CD4-positive, alpha-beta T cell (primary cell): ENCODE measurements around the gene RPS10. TPM values are rescaled to one million over a fixed set of nuclear protein-coding genes. Genes with fewer than 3 reads are reported as not detected.
A peak's percentile ranks its signal among the peaks of the same experiment; 100 is the strongest.

ENCODE experiments used
- ATAC-seq: fragments of 200-7000 bp; cut with Tn5 transposase; one replicate; pipeline ENCODE4 v1.10.0; 2022; ENCODE audit warnings: mild to moderate bottlenecking; ENCODE audit not compliant: poor library complexity
- CTCF ChIA-PET: fragments of 350-600 bp; sonication (Branson Sonifier 250); formaldehyde crosslinking; loops from one replicate; lab custom pipeline; 2021; ENCODE audit warnings: antibody characterized with exemption, inconsistent platforms; lab: Charles Lee
- POLR2A ChIA-PET: fragments of 350-600 bp; sonication (Branson Sonifier 250); formaldehyde crosslinking; loops from one replicate; lab custom pipeline; 2021; ENCODE audit warnings: antibody characterized with exemption, inconsistent platforms; lab: Charles Lee
- DNase-seq, 14 experiments: peaks; one replicate each; pipeline ENCODE4 v3.0.0-alpha.2; 2013 to 2020; ENCODE audit warnings: mixed read lengths in 2 of 14
- H3K27ac ChIP-seq, 2 donors: one replicate each; pipeline versions ENCODE4 v1.5.1 to v1.7.0; 2013; ENCODE audit warnings: low read length in 2 of 2, low read depth in 1 of 2, mild to moderate bottlenecking in 1 of 2
- H3K27me3 ChIP-seq, 2 experiments: 1 replicate in 1 of 2; 2 replicates in 1 of 2; pipeline versions ENCODE4 v1.6.1 to v1.7.0; 2013; ENCODE audit warnings: low read length in 2 of 2, control low read depth in 1 of 2, mild to moderate bottlenecking in 1 of 2, moderate library complexity in 1 of 2; ENCODE audit not compliant: insufficient read depth in 2 of 2, control insufficient read depth in 1 of 2
- H3K36me3 ChIP-seq: one replicate; pipeline ENCODE4 v1.6.1; 2013; ENCODE audit warnings: low read length, control low read depth; ENCODE audit not compliant: insufficient read depth
- H3K4me1 ChIP-seq: one replicate; pipeline ENCODE4 v1.6.1; 2013; ENCODE audit warnings: low read length, control low read depth; ENCODE audit not compliant: insufficient read depth
- H3K4me3 ChIP-seq: one replicate; pipeline ENCODE4 v1.5.1; 2013; ENCODE audit warnings: mild to moderate bottlenecking, low read length, moderate library complexity
- H3K9me3 ChIP-seq, 2 experiments: 1 replicate in 1 of 2; 2 replicates in 1 of 2; pipeline versions ENCODE4 v1.6.1 to v1.7.0; 2013; ENCODE audit warnings: low read length in 2 of 2, mild to moderate bottlenecking in 2 of 2, control low read depth in 1 of 2, moderate library complexity in 1 of 2; ENCODE audit not compliant: control insufficient read depth in 1 of 2, insufficient read depth in 1 of 2
- H3K27ac Mint-ChIP-seq: one replicate; pipeline ENCODE4 v1.8.0; 2020; ENCODE audit warnings: mixed read lengths
- H3K27me3 Mint-ChIP-seq: one replicate; pipeline ENCODE4 v1.8.0; 2021; ENCODE audit warnings: mixed read lengths
- H3K36me3 Mint-ChIP-seq: one replicate; pipeline ENCODE4 v1.8.0; 2021; ENCODE audit warnings: low read depth, mixed read lengths
- H3K4me1 Mint-ChIP-seq: one replicate; pipeline ENCODE4 v1.8.0; 2021; ENCODE audit warnings: low read depth, mixed read lengths
- H3K4me3 Mint-ChIP-seq: one replicate; pipeline ENCODE4 v1.8.0; 2020; ENCODE audit warnings: mild to moderate bottlenecking, mixed read lengths
- H3K9me3 Mint-ChIP-seq: one replicate; pipeline ENCODE4 v1.8.0; 2020; ENCODE audit warnings: mixed read lengths
- CTCF ChIP-seq: fragments of 200-600 bp; IDR thresholded peaks from one replicate; pipeline ENCODE4 v1.8.0; 2022; ENCODE audit warnings: antibody characterized with exemption, mild to moderate bottlenecking
- intact Hi-C, 2 experiments: fragments of 100-400 bp; cut with DNase I in 1 of 2; cut with micrococcal nuclease in 1 of 2; formaldehyde crosslinking; loops; one replicate each; pipeline versions ENCODE4 v1.15.1 to v1.9.0; 2023 to 2025; cut with DNase I, micrococcal nuclease
- total RNA-seq, 174 experiments: library from RNA in 2 of 174; stranded (reverse) in 2 of 174; gene quantifications; one replicate each; pipeline ENCODE4 v1.2.3 and lab custom pipeline; 2021 to 2026

The RPS10 gene
- total RNA-seq, 2 experiments from 2014 or later, result 3,088 to 3,122 TPM

DNA sequence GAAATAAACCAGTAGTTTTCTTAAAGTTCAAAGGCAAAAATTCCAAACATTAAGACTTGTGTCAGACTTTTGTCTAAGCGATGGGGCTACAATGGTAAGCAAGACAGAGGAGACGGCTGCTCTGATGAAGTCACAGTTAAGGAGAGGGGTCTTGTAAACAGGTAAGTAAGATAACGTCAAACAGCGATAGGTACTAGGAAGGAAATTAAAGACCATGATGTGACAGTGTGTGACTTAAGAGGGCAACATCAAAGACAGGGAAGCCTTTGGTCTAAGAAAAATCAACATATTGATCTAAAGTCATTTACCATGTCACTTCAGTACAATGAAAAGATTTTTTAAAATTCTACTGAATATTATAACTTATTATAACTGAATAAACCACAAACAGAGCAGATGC, 56.5 kb downstream of the RPS10 start:
- DNase-seq, result no peak
- ATAC-seq, result peak; percentile 24
- no peaks in the 10 kb centered on the region for H3K9me3 ChIP-seq
- H3K27me3 Mint-ChIP-seq, result no peaks in the 10 kb centered on the region
- CTCF ChIA-PET, result no interaction called here
- peaks cover 41% of the 10 kb centered on the region for H3K4me1 Mint-ChIP-seq
- POLR2A ChIA-PET, result no interaction called here
- H3K4me1 ChIP-seq, result peaks cover 6% of the 10 kb centered on the region
- no peak overlapping the region for H3K27ac ChIP-seq
- H3K4me3 ChIP-seq, result no peak overlapping the region
- H3K27ac Mint-ChIP-seq, result no peak overlapping the region
- peaks cover 14% of the 10 kb centered on the region for H3K36me3 Mint-ChIP-seq
- TF ChIP-seq CTCF, result no peak
- H3K36me3 ChIP-seq, result no peaks in the 10 kb centered on the region
- intact Hi-C loops, result no loop called here
- H3K27me3 ChIP-seq, result no peaks in the 10 kb centered on the region
- H3K9me3 Mint-ChIP-seq, result no peaks in the 10 kb centered on the region
- no peak overlapping the region for H3K4me3 Mint-ChIP-seq

Other genes starting within 250 kb of the RPS10 start
- 100 to 1,000 TPM; 102 to 107 TPM for gene HMGA1, start 189.2 kb downstream of the RPS10 start, total RNA-seq
- 10 to 100 TPM; 22.0 to 23.9 TPM for gene SMIM29, start 177.1 kb downstream of the RPS10 start, total RNA-seq
- 10 to 100 TPM; 14.8 to 15.0 TPM for gene NUDT3, start 33.4 kb downstream of the RPS10 start, total RNA-seq
- 1 to 10 TPM; 1.3 to 1.4 TPM for gene PACSIN1, start 40.0 kb upstream of the RPS10 start, total RNA-seq
- under 1 TPM; 0.17 to 0.36 TPM for gene SPDEF, start 130.3 kb upstream of the RPS10 start, total RNA-seq